OCI-LY7 (cell line): ENCODE measurements around the gene FRAS1. TPM values are rescaled to one million over a fixed set of nuclear protein-coding genes. Genes with fewer than 3 reads are reported as not detected.

Source experiments
- BruUV-seq: library from RNA; stranded (reverse); fragments of 400-500 nt; replicated peaks from 2 replicates; lab custom pipeline; 2021; lab: Mats Ljungman, UMichigan
- CTCF ChIA-PET: fragments of 300-600 bp; sonication (Branson Sonifier 250); formaldehyde crosslinking; loops from one replicate; lab custom pipeline; 2022; ENCODE audit warnings: antibody characterized with exemption; ENCODE audit not compliant: unreplicated experiment; lab: Charles Lee
- POLR2A ChIA-PET: fragments of 300-600 bp; sonication (Branson Sonifier 250); formaldehyde crosslinking; loops from one replicate; lab custom pipeline; 2022; ENCODE audit warnings: antibody characterized with exemption; lab: Charles Lee
- DNase-seq: peaks from one replicate; pipeline ENCODE4 v3.0.0-alpha.2; 2015; ENCODE audit warnings: low spot score
- H2AFZ ChIP-seq: fragments of 200-600 bp; sonication (generic), shearing (Covaris generic); 2 replicates; pipeline ENCODE4 v1.6.1; 2014; ENCODE audit warnings: mild to moderate bottlenecking, antibody characterized with exemption, low read length, moderate library complexity
- H3K27ac ChIP-seq: fragments of 200-600 bp; sonication (generic); 2 replicates; pipeline ENCODE4 v1.5.1; 2014; ENCODE audit warnings: mixed run types, low read depth, mild to moderate bottlenecking, moderate library complexity, low read length, inconsistent platforms; ENCODE audit not compliant: poor library complexity, severe bottlenecking
- H3K36me3 ChIP-seq: fragments of 200-600 bp; sonication (generic); 2 replicates; pipeline ENCODE4 v1.6.1; 2014; ENCODE audit warnings: mild to moderate bottlenecking, antibody characterized with exemption, low read length, moderate library complexity, mixed read lengths; ENCODE audit not compliant: insufficient read depth
- H3K4me1 ChIP-seq: fragments of 200-600 bp; sonication (generic); 2 replicates; pipeline ENCODE4 v1.5.1; 2014; ENCODE audit warnings: mild to moderate bottlenecking, low read length; ENCODE audit not compliant: insufficient read depth, poor library complexity, severe bottlenecking
- H3K4me2 ChIP-seq: fragments of 200-600 bp; sonication (generic); 2 replicates; pipeline ENCODE4 v1.6.1; 2014; ENCODE audit warnings: mild to moderate bottlenecking, low read length
- H3K4me3 ChIP-seq: fragments of 200-600 bp; sonication (generic); 2 replicates; pipeline ENCODE4 v1.5.1; 2014; ENCODE audit warnings: mild to moderate bottlenecking, low read depth, low read length; ENCODE audit not compliant: poor library complexity, severe bottlenecking
- H3K79me2 ChIP-seq: fragments of 200-600 bp; sonication (generic); 2 replicates; pipeline ENCODE4 v1.6.1; 2016; ENCODE audit warnings: low read depth, mild to moderate bottlenecking, low read length, moderate library complexity, mixed read lengths; ENCODE audit not compliant: insufficient read depth
- H3K9me2 ChIP-seq: fragments of 200-600 bp; sonication (generic); 2 replicates; pipeline ENCODE4 v1.6.1; 2016; ENCODE audit warnings: mild to moderate bottlenecking, low read length, mixed read lengths; ENCODE audit not compliant: insufficient read depth
- H3K9me3 ChIP-seq: fragments of 200-600 bp; sonication (generic); 2 replicates; pipeline ENCODE4 v1.6.1; 2014; ENCODE audit warnings: mild to moderate bottlenecking, mixed run types, low read length, mixed read lengths
- H4K20me1 ChIP-seq: fragments of 200-600 bp; sonication (generic); 2 replicates; pipeline ENCODE4 v1.6.1; 2014; ENCODE audit warnings: mild to moderate bottlenecking, antibody characterized with exemption, low read length, moderate library complexity, mixed read lengths; ENCODE audit not compliant: insufficient read depth
- EZH2phosphoT487 ChIP-seq: fragments of 200-600 bp; sonication (generic); IDR thresholded peaks from 2 replicates; pipeline ENCODE4 v1.6.1; 2018; ENCODE audit warnings: low read depth, borderline replicate concordance, mild to moderate bottlenecking, mixed run types, antibody characterized with exemption, low read length, moderate library complexity, mixed read lengths
- intact Hi-C: fragments of 100-400 bp; cut with micrococcal nuclease; formaldehyde crosslinking; loops from one replicate; pipeline ENCODE4 v1.10.0; 2022; ENCODE audit not compliant: unreplicated experiment
- total RNA-seq, 2 experiments: library from RNA; depleted of rRNA in 1 of 2; stranded (reverse); fragments of >200 nt in 1 of 2; shearing (Covaris generic) in 1 of 2; gene quantifications; 2 replicates each; pipeline ENCODE4 v1.2.3, GENCODE V29; 2014 to 2022
- TF ChIP-seq, protein P1 (sequence below): fragments of 200-600 bp; sonication (generic); conservative IDR thresholded peaks from 2 replicates; pipeline ENCODE4 v1.5.1; 2014; ENCODE audit warnings: mild to moderate bottlenecking, antibody characterized with exemption, low read length, moderate library complexity, mixed read lengths

The FRAS1 gene
- total RNA-seq, 2 experiments from 2014 or later = 0.19 to 0.30 TPM

DNA sequence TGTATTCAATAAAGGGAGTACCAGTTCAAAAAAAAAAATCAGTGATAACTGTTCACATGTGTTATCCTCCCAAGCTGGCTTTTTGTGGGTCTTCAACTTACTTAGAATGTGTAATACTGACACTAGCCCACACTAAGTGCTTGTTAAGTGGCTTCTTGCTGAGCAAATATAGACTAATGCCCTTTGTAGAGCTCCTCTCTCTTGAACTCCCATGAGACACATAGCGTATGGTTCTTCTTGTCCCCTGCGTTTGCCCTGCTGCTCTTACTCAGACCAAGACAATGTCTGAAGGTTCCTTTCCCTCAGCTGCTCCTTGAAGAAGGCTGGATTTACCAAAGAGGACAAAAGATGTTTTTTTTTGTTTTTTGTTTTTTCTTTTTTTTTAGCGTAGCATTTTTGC is 110.9 kb downstream of the FRAS1 start:
- no peak overlapping the region for H3K4me3 ChIP-seq
- H3K27ac ChIP-seq = no peak overlapping the region
- BruUV-seq = no TSS peak
- no peak overlapping the region for H3K4me2 ChIP-seq
- ChIA-PET CTCF (no interaction called here), POLR2A (interaction anchor here (0.6 kb wide), 1 partner anchor 1686 kb away, joined by 3 read pairs; no protein-coding TSS in a partner anchor)
- H3K79me2 ChIP-seq = no peaks in the 10 kb centered on the region
- H3K36me3 ChIP-seq = no peaks in the 10 kb centered on the region
- H2AFZ ChIP-seq = no peak overlapping the region
- H3K4me1 ChIP-seq = no peaks in the 10 kb centered on the region
- no peaks in the 10 kb centered on the region for H4K20me1 ChIP-seq
- intact Hi-C loops = no loop called here
- TF ChIP-seq, protein P1, sequence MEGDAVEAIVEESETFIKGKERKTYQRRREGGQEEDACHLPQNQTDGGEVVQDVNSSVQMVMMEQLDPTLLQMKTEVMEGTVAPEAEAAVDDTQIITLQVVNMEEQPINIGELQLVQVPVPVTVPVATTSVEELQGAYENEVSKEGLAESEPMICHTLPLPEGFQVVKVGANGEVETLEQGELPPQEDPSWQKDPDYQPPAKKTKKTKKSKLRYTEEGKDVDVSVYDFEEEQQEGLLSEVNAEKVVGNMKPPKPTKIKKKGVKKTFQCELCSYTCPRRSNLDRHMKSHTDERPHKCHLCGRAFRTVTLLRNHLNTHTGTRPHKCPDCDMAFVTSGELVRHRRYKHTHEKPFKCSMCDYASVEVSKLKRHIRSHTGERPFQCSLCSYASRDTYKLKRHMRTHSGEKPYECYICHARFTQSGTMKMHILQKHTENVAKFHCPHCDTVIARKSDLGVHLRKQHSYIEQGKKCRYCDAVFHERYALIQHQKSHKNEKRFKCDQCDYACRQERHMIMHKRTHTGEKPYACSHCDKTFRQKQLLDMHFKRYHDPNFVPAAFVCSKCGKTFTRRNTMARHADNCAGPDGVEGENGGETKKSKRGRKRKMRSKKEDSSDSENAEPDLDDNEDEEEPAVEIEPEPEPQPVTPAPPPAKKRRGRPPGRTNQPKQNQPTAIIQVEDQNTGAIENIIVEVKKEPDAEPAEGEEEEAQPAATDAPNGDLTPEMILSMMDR = no peak
- TF ChIP-seq EZH2phosphoT487 = no peak
- no peaks in the 10 kb centered on the region for H3K9me2 ChIP-seq
- DNase-seq = no peak
- no peaks in the 10 kb centered on the region for H3K9me3 ChIP-seq

DNA sequence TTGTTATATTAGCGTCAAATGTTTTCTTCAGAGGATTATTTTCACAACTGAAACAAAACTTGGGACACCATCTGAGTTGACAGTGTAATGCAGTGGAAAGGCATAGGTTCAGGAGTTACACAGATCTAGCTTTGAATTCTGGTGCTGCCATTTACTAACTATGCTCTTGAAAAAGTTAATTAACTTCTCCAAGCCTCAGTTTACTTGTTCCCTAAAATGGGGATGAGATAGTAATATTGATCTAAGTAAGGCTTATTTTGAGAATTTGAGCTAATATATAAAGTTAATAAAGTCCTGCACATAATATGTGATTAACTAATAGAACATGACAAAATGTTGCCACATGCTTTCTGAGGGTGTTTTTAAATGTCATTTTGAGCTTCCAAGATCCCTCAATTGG is 112.6 kb downstream of the FRAS1 start:
- TF ChIP-seq EZH2phosphoT487 = no peak
- TF ChIP-seq, protein P1 = no peak
- Histone ChIP-seq H2AFZ (no peak overlapping the region), H3K9me2 (no peaks in the 10 kb centered on the region), H3K79me2 (no peaks in the 10 kb centered on the region), H3K4me1 (no peaks in the 10 kb centered on the region), H3K36me3 (no peaks in the 10 kb centered on the region), H3K4me3 (no peak overlapping the region), H3K4me2 (no peak overlapping the region), H4K20me1 (no peaks in the 10 kb centered on the region), H3K9me3 (no peaks in the 10 kb centered on the region), H3K27ac (no peak overlapping the region)
- DNase-seq = no peak
- ChIA-PET POLR2A (interaction anchor here (1.5 kb wide), 1 partner anchor 14 kb away, joined by 3 read pairs; no protein-coding TSS in a partner anchor), CTCF (no interaction called here)
- no TSS peak for BruUV-seq
- intact Hi-C loops = no loop called here

DNA sequence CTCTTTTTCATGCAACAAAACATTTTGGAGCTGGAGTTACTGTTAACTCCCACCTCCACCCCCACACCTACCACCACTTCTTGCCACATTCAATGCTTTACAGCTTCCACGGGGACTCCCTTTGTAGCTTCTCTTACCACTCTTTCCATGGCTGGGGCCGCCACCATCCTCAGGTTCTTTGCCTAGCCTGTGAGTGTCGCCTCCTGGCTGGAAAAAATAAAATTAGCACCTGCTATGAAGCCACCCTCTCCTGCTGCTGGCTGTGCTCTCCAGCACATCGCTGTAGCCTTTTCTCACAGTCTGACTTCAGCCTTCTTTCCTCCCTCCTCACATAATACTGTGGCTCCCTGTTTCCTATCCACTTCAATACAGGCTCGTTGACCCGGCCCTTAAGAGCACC is 114.4 kb downstream of the FRAS1 start:
- POLR2A ChIA-PET = interaction anchor here (0.5 kb wide), 1 partner anchor 45 kb away, joined by 6 read pairs; no protein-coding TSS in a partner anchor

More for the DNA sequence above, 114.4 kb downstream of the FRAS1 start:
- no peak overlapping the region for H3K4me3 ChIP-seq
- H4K20me1 ChIP-seq = no peaks in the 10 kb centered on the region
- no peak overlapping the region for H3K4me2 ChIP-seq
- BruUV-seq = no TSS peak
- H2AFZ ChIP-seq = no peak overlapping the region
- no peak for DNase-seq
- H3K79me2 ChIP-seq = no peaks in the 10 kb centered on the region
- intact Hi-C loops = no loop called here
- no peak for TF ChIP-seq EZH2phosphoT487
- TF ChIP-seq, protein P1 = no peak
- no peaks in the 10 kb centered on the region for H3K9me2 ChIP-seq
- CTCF ChIA-PET = no interaction called here
- H3K4me1 ChIP-seq = no peaks in the 10 kb centered on the region
- no peaks in the 10 kb centered on the region for H3K9me3 ChIP-seq
- H3K27ac ChIP-seq = no peak overlapping the region
- H3K36me3 ChIP-seq = no peaks in the 10 kb centered on the region
